ENCODE data around the gene DISC1. TPM values are rescaled to one million over a fixed set of nuclear protein-coding genes. Genes with fewer than 3 reads are reported as not detected.

DISC1 gene
- total and polyA plus RNA-seq, 2 donors (not counting 3 experiments of a cell fraction or from before 2014, with no cell fraction given) = 3.3 to 14.7 TPM

DNA sequence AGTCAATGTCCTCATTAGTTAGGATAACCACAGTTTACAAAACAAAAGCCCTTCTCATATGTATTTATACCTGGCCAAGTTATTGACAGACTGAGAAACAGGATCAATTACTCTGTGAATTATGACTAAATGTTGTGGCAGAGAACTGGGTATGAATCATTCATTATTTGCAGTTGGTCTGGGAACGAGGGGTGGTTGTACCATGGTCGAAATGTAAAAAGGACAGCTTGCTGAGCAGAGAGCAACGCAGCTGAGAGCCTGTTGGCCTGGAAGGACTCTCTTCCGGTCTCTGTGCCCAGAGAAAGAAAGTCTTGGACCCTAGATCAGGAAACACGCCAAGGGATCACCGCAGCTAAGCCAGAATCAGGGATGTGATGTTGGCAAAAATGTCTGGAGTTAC is 169.6 kb downstream of the DISC1 start:
- Histone ChIP-seq H4K20me1 (replicated peaks; ENCODE audit: control insufficient read depth, extremely low read depth, insufficient read depth, low read length) (no peaks in the 10 kb centered on the region), H3K4me2 (ENCODE audit: insufficient read depth, low read length) (no peak overlapping the region), H3K79me2 (ENCODE audit: control insufficient read depth, insufficient read depth, low read length) (no peaks in the 10 kb centered on the region), H3K4me3 (replicated peaks in 1 of 3; ENCODE audit: insufficient read depth in 1 of 3, low read depth in 1 of 3, low read length in 3 of 3) (no peak overlapping the region), H3K36me3 (ENCODE audit: control insufficient read depth in 2 of 2, extremely low read depth in 1 of 2, insufficient read depth in 2 of 2, low read length in 2 of 2) (no peaks in the 10 kb centered on the region), H2AFZ (ENCODE audit: low read depth, low read length) (no peak overlapping the region), H3K9me1 (replicated peaks; ENCODE audit: control insufficient read depth, extremely low read depth, insufficient read depth, low read length) (no peaks in the 10 kb centered on the region), H3K9me3 (replicated peaks; ENCODE audit: control insufficient read depth, insufficient read depth, low read length) (no peaks in the 10 kb centered on the region), H3K4me1 (ENCODE audit: control insufficient read depth, extremely low read depth, insufficient read depth, low read length) (peaks cover 7% of the 10 kb centered on the region), H3K27ac (ENCODE audit: insufficient read depth, low read depth, low read length) (no peak overlapping the region), H3K27me3 (ENCODE audit: control insufficient read depth in 2 of 2, insufficient read depth in 2 of 2, low read length in 2 of 2) (no peaks in the 10 kb centered on the region), H3K9ac (replicated peaks; ENCODE audit: extremely low read depth, insufficient read depth, low read length) (no peak overlapping the region)
- DNase-seq (ENCODE audit: low read depth, low spot score) (no peak), FAIRE-seq (no peak)
- intact Hi-C loops (cut with micrococcal nuclease) (no loop called here), dilution Hi-C loops (cut with MboI; ENCODE audit: extremely low pct_ligation_motif_present, low sequenced_read_pairs) (no loop called here)
- BruUV-seq (replicated peaks) = no TSS peak
- TF ChIP-seq POLR2AphosphoS5 (IDR thresholded peaks at IDR 0.05; ENCODE audit: insufficient read depth, low read depth, low read length) = no peak
- TF ChIP-seq, protein P1, sequence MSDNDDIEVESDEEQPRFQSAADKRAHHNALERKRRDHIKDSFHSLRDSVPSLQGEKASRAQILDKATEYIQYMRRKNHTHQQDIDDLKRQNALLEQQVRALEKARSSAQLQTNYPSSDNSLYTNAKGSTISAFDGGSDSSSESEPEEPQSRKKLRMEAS (IDR thresholded peaks at IDR 0.05; ENCODE audit: insufficient read depth, insufficient read length) = no peak
- TF ChIP-seq, protein P2, sequence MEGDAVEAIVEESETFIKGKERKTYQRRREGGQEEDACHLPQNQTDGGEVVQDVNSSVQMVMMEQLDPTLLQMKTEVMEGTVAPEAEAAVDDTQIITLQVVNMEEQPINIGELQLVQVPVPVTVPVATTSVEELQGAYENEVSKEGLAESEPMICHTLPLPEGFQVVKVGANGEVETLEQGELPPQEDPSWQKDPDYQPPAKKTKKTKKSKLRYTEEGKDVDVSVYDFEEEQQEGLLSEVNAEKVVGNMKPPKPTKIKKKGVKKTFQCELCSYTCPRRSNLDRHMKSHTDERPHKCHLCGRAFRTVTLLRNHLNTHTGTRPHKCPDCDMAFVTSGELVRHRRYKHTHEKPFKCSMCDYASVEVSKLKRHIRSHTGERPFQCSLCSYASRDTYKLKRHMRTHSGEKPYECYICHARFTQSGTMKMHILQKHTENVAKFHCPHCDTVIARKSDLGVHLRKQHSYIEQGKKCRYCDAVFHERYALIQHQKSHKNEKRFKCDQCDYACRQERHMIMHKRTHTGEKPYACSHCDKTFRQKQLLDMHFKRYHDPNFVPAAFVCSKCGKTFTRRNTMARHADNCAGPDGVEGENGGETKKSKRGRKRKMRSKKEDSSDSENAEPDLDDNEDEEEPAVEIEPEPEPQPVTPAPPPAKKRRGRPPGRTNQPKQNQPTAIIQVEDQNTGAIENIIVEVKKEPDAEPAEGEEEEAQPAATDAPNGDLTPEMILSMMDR (IDR thresholded peaks at IDR 0.05; ENCODE audit: extremely low read depth in 1 of 2, insufficient read depth in 1 of 2, low read depth in 1 of 2, low read length in 2 of 2) = no peak
- no peak for TF ChIP-seq MYC (IDR thresholded peaks at IDR 0.05; ENCODE audit: low read depth, low read length)
- TF ChIP-seq POLR2A (IDR thresholded peaks at IDR 0.05; ENCODE audit: low read depth, low read length) = no peak
- CTCF ChIA-PET = no interaction called here
- POLR2A ChIA-PET = no interaction called here

DNA sequence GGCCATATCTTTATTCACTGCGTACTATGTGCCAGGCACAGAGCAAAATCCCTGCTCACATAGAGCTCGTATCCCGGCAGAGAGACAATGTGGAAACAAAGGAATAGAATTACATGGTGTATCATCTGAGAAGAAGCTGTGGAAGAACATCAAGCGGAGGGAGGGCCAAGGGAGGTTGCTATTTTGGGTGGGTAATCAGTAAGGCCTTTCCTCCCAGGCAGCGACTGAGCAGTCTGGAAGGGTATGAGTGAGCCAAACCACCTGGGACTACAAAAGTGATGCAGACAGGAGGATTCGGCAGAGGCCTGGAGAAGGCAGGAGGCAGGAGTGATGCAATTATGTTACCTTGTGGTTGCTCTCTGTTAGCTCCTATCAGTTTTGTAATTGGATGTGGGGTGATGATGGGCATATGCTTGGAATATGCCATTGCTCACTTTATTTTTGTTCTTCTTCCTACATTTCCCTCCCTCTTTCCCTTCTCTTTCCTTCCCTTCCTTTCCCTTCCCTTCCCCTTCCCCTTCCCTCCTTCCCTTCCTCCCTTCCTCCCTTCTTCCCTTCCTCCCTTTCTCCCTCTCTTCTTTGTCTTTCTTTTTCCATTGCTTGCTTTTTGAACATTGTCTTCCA is 172.9 kb downstream of the DISC1 start:
- no peak for TF ChIP-seq MYC (IDR thresholded peaks at IDR 0.05; ENCODE audit: low read depth, low read length)
- TF ChIP-seq FOS (IDR thresholded peaks at IDR 0.05; ENCODE audit: borderline replicate concordance, insufficient read depth, low read length) = no peak
- no peak for TF ChIP-seq EZH2 (IDR thresholded peaks at IDR 0.05; ENCODE audit: borderline replicate concordance, low read depth, low read length, severe bottlenecking)
- no peak for TF ChIP-seq POLR2A (IDR thresholded peaks at IDR 0.05; ENCODE audit: low read depth, low read length)
- TF ChIP-seq, protein P2 (IDR thresholded peaks at IDR 0.05; ENCODE audit: extremely low read depth in 1 of 2, insufficient read depth in 1 of 2, low read depth in 1 of 2, low read length in 2 of 2) = no peak
- TF ChIP-seq POLR2AphosphoS5 (IDR thresholded peaks at IDR 0.05; ENCODE audit: insufficient read depth, low read depth, low read length) = no peak
- no peak for TF ChIP-seq GATA2 (IDR thresholded peaks at IDR 0.05; ENCODE audit: insufficient read depth, insufficient read length, low read depth, low read length)
- TF ChIP-seq, protein P1 (IDR thresholded peaks at IDR 0.05; ENCODE audit: insufficient read depth, insufficient read length) = no peak
- TF ChIP-seq JUN (IDR thresholded peaks at IDR 0.05; ENCODE audit: borderline replicate concordance, insufficient read depth, insufficient read length, low read depth) = no peak
- H4K20me1 ChIP-seq (replicated peaks; ENCODE audit: control insufficient read depth, extremely low read depth, insufficient read depth, low read length) = no peaks in the 10 kb centered on the region
- DNase-seq (ENCODE audit: low read depth, low spot score) (no peak), FAIRE-seq (no peak)
- dilution Hi-C loops (cut with MboI; ENCODE audit: extremely low pct_ligation_motif_present, low sequenced_read_pairs) = no loop called here
- no peaks in the 10 kb centered on the region for H3K9me1 ChIP-seq (replicated peaks; ENCODE audit: control insufficient read depth, extremely low read depth, insufficient read depth, low read length)
- no peaks in the 10 kb centered on the region for H3K79me2 ChIP-seq (ENCODE audit: control insufficient read depth, insufficient read depth, low read length)
- H2AFZ ChIP-seq (ENCODE audit: low read depth, low read length) = no peak overlapping the region
- intact Hi-C loops (cut with micrococcal nuclease) = no loop called here
- POLR2A ChIA-PET = no interaction called here
- H3K4me2 ChIP-seq (ENCODE audit: insufficient read depth, low read length) = no peak overlapping the region
- no peaks in the 10 kb centered on the region for H3K27me3 ChIP-seq (ENCODE audit: control insufficient read depth in 2 of 2, insufficient read depth in 2 of 2, low read length in 2 of 2)
- peaks cover 5% of the 10 kb centered on the region for H3K4me1 ChIP-seq (ENCODE audit: control insufficient read depth, extremely low read depth, insufficient read depth, low read length)
- no peak overlapping the region for H3K9ac ChIP-seq (replicated peaks; ENCODE audit: extremely low read depth, insufficient read depth, low read length)
- H3K4me3 ChIP-seq (replicated peaks in 1 of 3; ENCODE audit: insufficient read depth in 1 of 3, low read depth in 1 of 3, low read length in 3 of 3) = no peak overlapping the region
- no peaks in the 10 kb centered on the region for H3K36me3 ChIP-seq (ENCODE audit: control insufficient read depth in 2 of 2, extremely low read depth in 1 of 2, insufficient read depth in 2 of 2, low read length in 2 of 2)
- CTCF ChIA-PET = interaction anchor here (0.7 to 3.2 kb wide), 3 partner anchors 28 to 43 kb away, joined by 3 to 13 read pairs (median 4); no protein-coding TSS in a partner anchor
- BruUV-seq (replicated peaks) = no TSS peak
- H3K9me3 ChIP-seq (replicated peaks; ENCODE audit: control insufficient read depth, insufficient read depth, low read length) = no peaks in the 10 kb centered on the region
- no peak overlapping the region for H3K27ac ChIP-seq (ENCODE audit: insufficient read depth, low read depth, low read length)
